Nephron progenitor cell (in vitro differentiated cells): Measurements from ENCODE around the gene ZNF658.
"Not testable (repeated sequence)": the region's sequence is repeated elsewhere in the genome, so short reads cannot be mapped to it uniquely, and the experiment has no call there.

Experiments used
- DNase-seq: peaks from one replicate; pipeline ENCODE4 v3.0.0; 2021
- H3K27ac Mint-ChIP-seq: 2 replicates; pipeline ENCODE4 v1.8.0; 2021; ENCODE audit warnings: mild to moderate bottlenecking, moderate library complexity, mixed read lengths
- H3K27me3 Mint-ChIP-seq: 2 replicates; pipeline ENCODE4 v1.8.0; 2021; ENCODE audit warnings: mild to moderate bottlenecking, low read depth, mixed read lengths; ENCODE audit not compliant: poor library complexity
- H3K36me3 Mint-ChIP-seq: 2 replicates; pipeline ENCODE4 v1.8.0; 2021; ENCODE audit warnings: low read depth, mixed read lengths
- H3K4me1 Mint-ChIP-seq: 2 replicates; pipeline ENCODE4 v1.8.0; 2021; ENCODE audit warnings: mixed read lengths
- H3K4me3 Mint-ChIP-seq: 2 replicates; pipeline ENCODE4 v1.8.0; 2021; ENCODE audit warnings: mild to moderate bottlenecking, moderate library complexity, mixed read lengths
- H3K9me3 Mint-ChIP-seq: 2 replicates; pipeline ENCODE4 v1.8.0; 2021; ENCODE audit warnings: mild to moderate bottlenecking, moderate library complexity, mixed read lengths

The ZNF658 gene

DNA sequence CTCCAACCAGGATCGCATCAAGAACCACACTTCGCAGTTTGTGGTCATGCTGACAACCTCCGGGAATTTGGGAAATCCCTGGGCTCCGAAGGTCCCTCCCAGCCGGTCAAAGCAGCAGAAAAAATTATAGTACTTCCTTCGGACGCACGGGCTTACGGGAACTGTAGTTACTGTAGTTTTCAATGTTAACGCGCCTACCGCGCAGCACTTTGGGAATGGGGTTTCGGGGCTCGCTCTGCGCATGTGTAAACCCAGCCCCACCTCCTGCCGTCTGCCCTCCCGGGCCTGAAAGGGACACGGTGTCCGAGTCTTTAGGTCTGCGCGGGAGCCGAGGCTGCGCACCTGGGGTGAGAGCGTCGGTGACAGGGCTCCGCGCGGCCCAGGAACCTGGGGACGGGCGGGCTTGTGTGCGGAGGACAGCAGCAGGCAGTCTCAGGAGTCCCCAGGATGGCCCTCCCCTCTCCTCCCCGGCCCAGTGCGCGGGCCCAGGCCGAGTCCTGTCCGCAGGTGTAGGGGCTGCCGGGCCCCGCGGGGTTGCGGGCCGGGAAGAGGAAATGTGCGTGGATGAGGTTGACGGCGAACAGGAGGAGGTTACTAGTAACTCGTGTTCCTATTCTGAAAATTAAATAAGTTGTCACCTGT lies at the start of gene ZNF658:
TSS of gene ZNF658 (plus strand) at position 236 of the 642 bp plus-strand sequence. CDS start 2,837 bp downstream, outside the sequence.
- H3K4me1 Mint-ChIP-seq, H3K36me3 Mint-ChIP-seq, H3K27me3 Mint-ChIP-seq, H3K9me3 Mint-ChIP-seq, H3K27ac Mint-ChIP-seq: not testable (repeated sequence)
- H3K4me3 Mint-ChIP-seq: peak within 1 kb of the TSS; percentile 89
- DNase-seq: peak; percentile 76

DNA sequence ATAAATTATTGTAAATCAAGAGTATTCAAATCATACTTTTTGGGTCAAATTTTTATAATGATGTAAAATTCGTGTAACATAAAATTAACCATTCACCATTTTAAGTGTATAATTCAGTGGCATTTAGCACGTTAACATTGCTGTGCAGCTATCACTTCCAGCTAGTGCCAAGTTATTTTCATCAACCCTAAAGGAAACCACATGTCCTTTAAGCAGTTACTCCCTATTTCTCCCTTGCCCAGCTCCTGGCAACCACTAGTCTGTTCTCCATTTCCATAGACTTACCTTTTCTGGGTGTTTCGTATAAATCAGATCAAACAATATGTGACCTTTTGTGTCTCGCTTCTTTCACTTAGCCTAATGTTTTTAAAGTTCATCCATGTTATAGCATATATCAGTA lies 38.8 kb upstream of the ZNF658 start:
- H3K4me1 Mint-ChIP-seq, H3K36me3 Mint-ChIP-seq, H3K4me3 Mint-ChIP-seq, DNase-seq, H3K9me3 Mint-ChIP-seq, H3K27ac Mint-ChIP-seq, H3K27me3 Mint-ChIP-seq: not testable (repeated sequence)

DNA sequence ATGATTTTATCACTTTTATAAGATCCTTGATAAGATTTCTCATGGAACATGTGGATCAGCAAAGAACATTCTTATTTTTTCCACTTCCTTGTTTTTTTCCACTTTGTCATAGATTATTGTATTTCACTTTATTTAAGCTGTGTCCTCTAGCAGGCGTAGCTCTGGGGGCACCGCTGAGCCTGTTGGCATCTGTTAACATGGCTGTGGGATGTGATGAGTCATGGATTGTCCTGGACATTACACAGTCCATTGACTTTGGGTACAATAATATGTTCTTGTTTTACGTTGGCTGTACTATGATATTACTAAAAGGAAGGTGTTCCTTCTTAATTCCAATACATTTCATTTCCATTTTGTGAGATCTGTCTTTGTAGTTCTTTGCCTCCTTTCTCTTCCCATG lies 31.9 kb upstream of the ZNF658 start:
- DNase-seq, H3K9me3 Mint-ChIP-seq, H3K27me3 Mint-ChIP-seq, H3K27ac Mint-ChIP-seq, H3K4me1 Mint-ChIP-seq, H3K4me3 Mint-ChIP-seq, H3K36me3 Mint-ChIP-seq: not testable (repeated sequence)

DNA sequence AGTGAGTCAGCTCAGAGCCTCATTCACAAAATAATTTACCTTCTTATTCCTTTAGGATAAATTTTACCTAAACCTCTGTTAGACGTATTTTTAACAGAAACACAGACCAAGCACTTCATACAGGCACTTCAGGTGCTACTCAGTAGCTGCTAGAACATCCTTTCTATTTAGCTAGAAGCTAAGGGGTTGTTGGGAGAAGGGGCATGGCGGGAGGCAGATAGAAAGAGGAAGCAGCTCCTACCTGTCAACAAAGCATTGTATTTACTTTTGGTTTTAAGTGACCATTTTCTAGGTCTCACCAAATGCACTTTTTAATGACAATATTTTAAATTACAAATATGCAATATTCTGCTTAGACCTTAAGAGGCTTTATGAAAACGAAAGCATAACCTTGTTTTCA lies 19.9 kb upstream of the ZNF658 start:
- not testable (repeated sequence) for H3K4me3 Mint-ChIP-seq, H3K27ac Mint-ChIP-seq, H3K27me3 Mint-ChIP-seq, H3K4me1 Mint-ChIP-seq, H3K36me3 Mint-ChIP-seq, H3K9me3 Mint-ChIP-seq, DNase-seq

DNA sequence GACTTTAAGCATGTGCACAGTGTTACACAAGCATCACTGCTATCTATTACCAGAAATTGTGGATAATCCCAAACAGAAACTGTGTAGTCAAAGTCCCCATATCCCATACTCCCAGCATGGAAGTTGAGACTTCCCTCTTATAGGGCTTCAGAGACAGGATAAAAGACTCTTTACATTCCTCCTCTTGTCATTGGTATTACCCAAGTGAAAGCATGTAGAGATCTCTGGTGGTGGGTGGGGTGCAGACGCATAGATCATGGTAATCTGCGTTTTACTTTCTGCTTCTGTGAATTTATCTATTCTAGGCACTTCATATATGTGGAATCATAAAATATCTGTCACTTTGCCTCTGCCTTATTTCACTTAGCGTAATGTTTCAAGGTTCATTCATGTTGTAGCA lies 18.7 kb upstream of the ZNF658 start:
- H3K36me3 Mint-ChIP-seq, H3K27ac Mint-ChIP-seq, H3K27me3 Mint-ChIP-seq, DNase-seq, H3K4me3 Mint-ChIP-seq, H3K9me3 Mint-ChIP-seq, H3K4me1 Mint-ChIP-seq: not testable (repeated sequence)

DNA sequence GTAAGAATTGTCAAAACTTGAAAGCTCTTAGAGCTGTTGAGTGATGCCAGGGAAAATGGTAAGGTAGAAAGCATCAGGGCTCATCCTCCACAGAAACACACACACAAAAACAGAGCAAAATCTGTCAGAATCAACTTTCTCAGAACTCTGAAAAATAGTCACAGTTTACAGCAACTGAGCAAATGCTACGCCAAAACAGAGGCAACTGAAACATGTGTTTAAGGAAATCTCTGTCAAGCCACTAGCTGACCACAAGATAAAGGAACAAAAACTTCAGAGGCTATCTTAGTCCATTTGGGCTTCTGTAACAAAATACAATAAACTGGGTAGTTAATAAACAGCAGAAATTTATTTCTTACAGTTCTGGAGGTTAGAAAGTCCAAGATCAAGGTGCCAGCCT lies 10.2 kb upstream of the ZNF658 start:
- not testable (repeated sequence) for H3K9me3 Mint-ChIP-seq, H3K4me3 Mint-ChIP-seq, H3K27me3 Mint-ChIP-seq, H3K36me3 Mint-ChIP-seq, H3K4me1 Mint-ChIP-seq, H3K27ac Mint-ChIP-seq, DNase-seq

DNA sequence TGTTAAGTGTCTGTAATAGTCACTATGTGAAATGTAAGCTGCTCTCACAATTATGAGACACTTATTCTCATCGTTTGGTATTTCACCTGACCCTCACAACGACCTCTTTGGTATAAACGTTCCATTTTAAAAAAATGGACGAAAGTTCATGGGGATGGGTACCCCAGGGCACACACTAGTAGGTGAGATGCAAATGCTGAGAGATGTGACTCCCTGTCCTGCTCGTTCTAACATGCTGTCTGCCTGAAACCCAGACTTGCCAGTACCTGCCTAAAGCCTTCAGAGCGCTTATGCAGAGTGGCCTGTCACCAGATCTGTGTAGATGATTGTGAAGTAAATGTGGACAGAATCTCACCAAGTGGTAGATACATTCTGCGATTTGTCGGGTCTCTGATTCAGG lies 616 bp downstream of the ZNF658 start:
- H3K4me1 Mint-ChIP-seq, DNase-seq, H3K27ac Mint-ChIP-seq, H3K27me3 Mint-ChIP-seq, H3K9me3 Mint-ChIP-seq, H3K36me3 Mint-ChIP-seq: not testable (repeated sequence)
- peak overlapping the region; percentile 89 for H3K4me3 Mint-ChIP-seq

DNA sequence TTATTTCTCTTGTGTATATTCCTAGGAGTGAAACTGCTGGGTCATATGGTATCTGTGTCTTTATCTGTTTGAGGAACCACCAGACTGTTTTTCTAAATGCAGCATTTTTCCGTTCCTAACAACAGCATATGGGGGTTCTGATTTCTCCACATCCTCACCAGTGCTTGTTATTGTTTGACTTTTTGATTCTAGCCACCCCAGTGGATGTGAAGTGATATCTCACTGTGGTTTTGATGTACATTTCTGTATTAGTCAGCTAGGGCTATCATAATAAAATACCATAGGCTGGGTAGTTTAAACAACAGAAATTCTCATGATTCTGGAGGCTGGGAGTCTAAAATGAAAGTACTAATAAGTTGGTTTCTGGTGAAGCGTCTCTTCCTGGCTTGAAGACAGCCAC lies 9.0 kb downstream of the ZNF658 start:
- not testable (repeated sequence) for H3K4me3 Mint-ChIP-seq, H3K9me3 Mint-ChIP-seq, H3K27me3 Mint-ChIP-seq, H3K4me1 Mint-ChIP-seq, DNase-seq, H3K27ac Mint-ChIP-seq
- H3K36me3 Mint-ChIP-seq: peaks cover 12% of the 10 kb centered on the region

DNA sequence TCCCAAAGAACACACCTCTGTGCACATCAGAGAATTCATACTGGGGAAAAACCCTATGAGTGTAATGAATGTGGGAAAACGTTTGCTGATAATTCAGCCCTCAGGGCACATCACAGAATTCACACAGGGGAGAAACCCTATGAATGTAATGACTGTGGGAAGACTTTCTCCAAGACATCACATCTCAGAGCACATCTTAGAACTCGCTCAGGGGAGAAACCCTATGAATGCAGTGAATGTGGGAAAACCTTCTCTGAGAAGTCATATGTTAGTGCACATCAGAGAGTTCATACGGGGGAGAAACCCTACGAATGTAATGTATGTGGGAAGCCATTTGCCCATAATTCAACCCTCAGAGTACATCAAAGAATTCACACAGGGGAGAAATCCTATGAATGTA lies 19.5 kb downstream of the ZNF658 start:
- H3K27ac Mint-ChIP-seq, H3K4me3 Mint-ChIP-seq, DNase-seq, H3K27me3 Mint-ChIP-seq, H3K4me1 Mint-ChIP-seq: not testable (repeated sequence)
- Mint-ChIP-seq H3K36me3 (peaks cover 18% of the 10 kb centered on the region), H3K9me3 (peaks cover 16% of the 10 kb centered on the region)

DNA sequence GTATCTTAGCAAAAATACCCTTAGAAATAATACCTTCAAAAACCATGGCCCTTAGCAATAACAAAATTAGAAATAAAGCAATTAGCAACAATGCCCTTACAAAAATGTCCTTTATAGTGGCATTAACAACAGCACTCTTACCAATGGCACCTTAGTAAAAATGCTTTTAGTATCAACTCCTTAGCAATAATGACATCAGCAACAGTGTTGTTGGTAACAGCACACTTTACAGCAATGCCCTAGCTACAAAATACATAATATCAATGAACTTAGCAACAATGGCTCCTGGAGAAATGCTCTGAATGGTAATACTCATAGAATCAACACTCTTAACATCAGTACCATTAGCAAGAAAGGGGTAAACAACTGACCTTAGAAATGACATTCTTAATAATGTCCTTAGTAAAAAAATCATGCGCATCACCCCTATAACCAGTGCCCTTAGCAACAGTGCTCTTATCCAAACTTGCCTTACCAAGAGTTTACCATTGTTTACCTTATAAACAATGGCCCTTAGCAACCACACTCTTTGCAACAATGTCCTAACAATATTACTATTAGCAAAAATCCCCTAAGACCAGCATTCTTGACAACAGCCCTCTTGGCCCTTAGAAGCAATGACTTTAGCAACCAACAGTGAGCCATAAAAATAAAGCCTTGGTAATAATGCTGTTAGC lies 35.8 kb downstream of the ZNF658 start:
- H3K36me3 Mint-ChIP-seq, DNase-seq, H3K27ac Mint-ChIP-seq, H3K27me3 Mint-ChIP-seq, H3K4me1 Mint-ChIP-seq, H3K4me3 Mint-ChIP-seq, H3K9me3 Mint-ChIP-seq: not testable (repeated sequence)

DNA sequence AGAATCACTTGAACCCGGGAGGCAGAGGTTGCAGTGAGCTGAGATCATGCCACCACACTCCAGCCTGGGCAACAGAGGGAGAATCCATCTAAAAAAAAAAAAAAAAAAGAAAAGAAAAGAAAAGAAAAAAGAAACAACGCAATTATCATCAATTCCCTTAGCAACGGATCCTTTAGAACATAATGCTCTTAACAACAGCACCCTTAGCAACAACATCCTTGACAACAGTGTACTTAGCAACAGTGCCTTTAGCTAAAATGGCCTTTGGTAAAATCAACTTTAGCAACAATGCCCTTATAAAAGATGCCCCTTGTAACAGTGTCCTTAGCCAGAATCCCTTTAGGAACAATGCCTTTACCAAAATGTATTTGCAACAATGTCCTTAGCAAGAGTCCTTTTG lies 37.1 kb downstream of the ZNF658 start:
- not testable (repeated sequence) for H3K27ac Mint-ChIP-seq, H3K9me3 Mint-ChIP-seq, H3K4me1 Mint-ChIP-seq, H3K36me3 Mint-ChIP-seq, H3K27me3 Mint-ChIP-seq, H3K4me3 Mint-ChIP-seq, DNase-seq

DNA sequence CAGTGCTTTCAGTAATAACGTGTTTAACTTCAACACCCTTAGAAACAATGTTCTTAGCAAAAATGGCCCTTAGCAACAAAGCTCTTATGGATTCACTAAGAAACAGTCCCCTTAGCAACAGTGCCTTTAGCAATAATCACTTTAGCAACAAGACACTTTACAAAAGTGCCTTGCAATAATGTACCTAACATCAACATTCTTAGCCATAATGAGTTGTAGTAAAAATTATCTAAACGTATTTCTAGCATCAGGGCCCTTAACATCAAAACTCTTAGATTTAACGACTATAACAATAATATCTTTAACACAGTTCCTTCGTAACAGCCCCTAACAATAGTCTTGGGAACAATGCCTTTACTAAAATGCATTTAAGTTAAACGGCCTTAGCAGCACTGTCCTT lies 37.8 kb downstream of the ZNF658 start:
- H3K9me3 Mint-ChIP-seq: not testable (repeated sequence)

DNA sequence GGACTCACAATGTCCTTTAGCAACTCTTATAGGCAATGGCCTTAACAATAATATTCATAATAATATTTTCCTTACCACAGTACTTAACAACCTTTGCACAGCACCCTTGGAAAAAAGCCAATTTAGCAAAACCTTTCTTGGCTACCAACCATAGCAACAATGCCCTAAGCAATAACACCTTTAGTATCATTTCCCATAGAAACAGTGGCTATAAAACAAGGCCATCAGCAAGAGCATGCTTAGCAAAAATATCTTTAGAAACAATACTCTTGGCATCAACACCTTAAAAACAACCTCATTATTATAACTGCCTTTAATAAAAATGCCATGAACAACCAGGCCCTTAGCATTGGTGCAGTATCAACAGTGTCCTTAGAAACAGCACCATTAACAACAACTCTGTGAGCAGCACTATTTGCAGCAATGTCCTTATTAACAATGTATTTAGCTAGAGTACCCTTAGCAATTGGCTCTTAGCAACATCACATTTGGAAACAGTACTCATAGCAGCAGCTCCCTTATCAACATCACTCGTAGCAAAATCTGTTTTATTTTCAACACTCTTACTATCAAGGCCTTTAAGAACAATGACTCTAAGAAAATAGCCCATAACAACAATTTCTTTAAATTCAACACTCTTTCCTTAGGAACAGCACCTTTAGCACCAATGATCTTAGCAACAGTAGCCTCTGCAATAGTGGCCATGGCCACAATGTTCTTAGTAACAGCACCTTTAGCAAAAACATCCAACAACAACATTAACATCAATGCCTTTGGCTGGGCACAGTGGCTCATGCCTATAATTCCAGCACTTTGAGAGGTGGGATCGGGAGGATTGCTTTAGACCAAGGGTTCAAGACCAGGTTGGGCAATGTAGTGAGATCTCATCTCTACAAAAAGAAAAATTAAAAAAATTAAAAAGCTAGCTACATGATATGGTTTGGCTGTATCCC lies 39.6 kb downstream of the ZNF658 start:
- H3K4me3 Mint-ChIP-seq, H3K4me1 Mint-ChIP-seq, H3K9me3 Mint-ChIP-seq, H3K36me3 Mint-ChIP-seq, H3K27ac Mint-ChIP-seq, H3K27me3 Mint-ChIP-seq, DNase-seq: not testable (repeated sequence)

More for the DNA sequence above, 37.8 kb downstream of the ZNF658 start:
- DNase-seq, H3K4me1 Mint-ChIP-seq, H3K27ac Mint-ChIP-seq, H3K36me3 Mint-ChIP-seq, H3K4me3 Mint-ChIP-seq, H3K27me3 Mint-ChIP-seq: not testable (repeated sequence)

DNA sequence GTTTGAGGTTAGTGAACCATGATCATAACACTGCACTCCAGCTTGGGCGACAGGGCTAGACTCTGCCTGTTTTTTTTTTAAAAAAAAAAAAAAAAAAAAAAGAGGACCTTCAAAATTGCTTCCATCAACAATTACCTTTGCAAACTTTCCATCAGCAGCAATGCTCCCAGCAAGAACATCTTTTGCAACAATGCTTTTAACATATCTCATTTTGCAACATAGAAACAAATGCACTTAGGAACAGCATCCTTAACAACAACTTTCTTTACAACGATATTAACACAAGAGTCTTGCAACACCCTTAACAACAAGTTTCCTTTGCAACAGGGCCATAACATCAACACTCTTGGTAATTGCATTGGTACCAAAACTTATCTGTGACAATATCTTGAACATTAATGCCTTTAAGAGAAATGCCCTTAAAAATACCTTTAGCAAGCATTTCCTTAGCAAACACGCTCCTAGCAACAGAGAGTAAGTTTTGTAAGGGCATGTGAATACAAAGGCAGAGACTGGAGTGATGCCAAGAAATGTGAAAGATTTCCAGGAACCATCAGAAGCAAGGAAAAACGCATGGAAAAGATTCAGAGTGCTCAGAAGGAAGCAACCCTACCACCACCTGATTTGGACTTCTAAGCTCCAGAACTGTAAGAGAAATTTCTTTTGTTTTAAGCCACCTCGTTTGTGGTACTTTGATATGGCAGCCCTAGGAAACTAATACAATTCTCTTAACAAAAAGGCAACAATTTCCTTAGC lies 42.1 kb downstream of the ZNF658 start:
- not testable (repeated sequence) for H3K27me3 Mint-ChIP-seq, DNase-seq, H3K36me3 Mint-ChIP-seq, H3K4me1 Mint-ChIP-seq, H3K4me3 Mint-ChIP-seq, H3K27ac Mint-ChIP-seq, H3K9me3 Mint-ChIP-seq
